Tibial artery (tissue), 4 donors: ENCODE results near the gene IGSF9.
A peak's percentile ranks its signal among the peaks of the same experiment; 100 is the strongest.
"Not testable (repeated sequence)": the region's sequence is repeated elsewhere in the genome, so short reads cannot be mapped to it uniquely, and the experiment has no call there.

ENCODE experiments used
- DNase-seq, 2 donors: peaks; one replicate each; pipeline ENCODE4 v3.0.0-alpha.2; 2019
- H3K27ac ChIP-seq, 2 donors: fragments of 200-600 bp; sonication (generic) in 1 of 2; 1 replicate in 1 of 2; 2 replicates in 1 of 2; pipeline ENCODE4 v1.5.1; 2018 to 2019; ENCODE audit warnings: mild to moderate bottlenecking in 1 of 2
- H3K27me3 ChIP-seq, 2 donors: fragments of 200-600 bp; sonication (generic) in 1 of 2; one replicate each; pipeline versions ENCODE4 v1.5.1 to v1.6.0; 2016 to 2019
- H3K36me3 ChIP-seq, 3 donors: fragments of 200-600 bp; sonication (generic) in 2 of 3; one replicate each; pipeline ENCODE4 v1.5.1; 2016 to 2019; ENCODE audit warnings: mild to moderate bottlenecking in 2 of 3
- H3K4me1 ChIP-seq, 4 donors: fragments of 200-600 bp; sonication (generic) in 2 of 4; 1 replicate in 3 of 4; 2 replicates in 1 of 4; pipeline ENCODE4 v1.5.1; 2016 to 2019
- H3K4me3 ChIP-seq, 2 donors: fragments of 200-600 bp; sonication (generic) in 1 of 2; 1 replicate in 1 of 2; 2 replicates in 1 of 2; pipeline ENCODE4 v1.5.1; 2018 to 2019; ENCODE audit warnings: mild to moderate bottlenecking in 2 of 2
- H3K9me3 ChIP-seq, 3 donors: fragments of 200-600 bp; sonication (generic) in 1 of 3; one replicate each; pipeline ENCODE4 v1.5.1; 2016 to 2019
- intact Hi-C: fragments of 100-400 bp; cut with DNase I; formaldehyde crosslinking; loops from one replicate; pipeline ENCODE4 v1.15.0; 2023; ENCODE audit warnings: low total_unique reads
- TF ChIP-seq, protein P1 (sequence below), 2 experiments: fragments of 200-600 bp in 1 of 2; fragments of 450-650 bp in 1 of 2; IDR thresholded peaks; one replicate each; pipeline ENCODE4 v1.5.1; 2017 to 2019; ENCODE audit warnings: antibody characterized with exemption in 2 of 2, mild to moderate bottlenecking in 1 of 2, moderate library complexity in 1 of 2

Gene IGSF9

DNA sequence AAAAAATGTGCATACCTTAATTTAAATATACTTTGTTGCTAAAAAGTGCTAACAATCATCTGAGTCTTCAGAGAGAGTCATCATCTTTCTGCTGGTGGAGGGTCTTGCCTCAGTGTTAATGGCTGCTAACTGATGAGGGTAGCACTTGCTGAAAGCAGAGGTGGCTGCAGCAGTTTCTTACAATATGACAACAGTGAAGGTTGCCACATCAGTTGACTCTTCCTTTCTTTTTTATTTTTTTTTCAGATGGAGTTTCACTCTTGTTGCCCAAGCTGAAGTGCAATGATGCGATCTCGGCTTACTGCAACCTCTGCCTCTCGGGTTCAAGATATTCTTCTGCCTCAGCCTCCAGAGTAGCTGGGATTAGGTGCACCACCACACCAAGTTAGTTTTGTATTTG lies 42.9 kb downstream of the IGSF9 start:
- no peak overlapping the region for H3K27ac ChIP-seq
- no peaks in the 10 kb centered on the region for H3K36me3 ChIP-seq
- H3K4me3 ChIP-seq: no peak overlapping the region
- H3K9me3 ChIP-seq: no peaks in the 10 kb centered on the region
- TF ChIP-seq, protein P1, sequence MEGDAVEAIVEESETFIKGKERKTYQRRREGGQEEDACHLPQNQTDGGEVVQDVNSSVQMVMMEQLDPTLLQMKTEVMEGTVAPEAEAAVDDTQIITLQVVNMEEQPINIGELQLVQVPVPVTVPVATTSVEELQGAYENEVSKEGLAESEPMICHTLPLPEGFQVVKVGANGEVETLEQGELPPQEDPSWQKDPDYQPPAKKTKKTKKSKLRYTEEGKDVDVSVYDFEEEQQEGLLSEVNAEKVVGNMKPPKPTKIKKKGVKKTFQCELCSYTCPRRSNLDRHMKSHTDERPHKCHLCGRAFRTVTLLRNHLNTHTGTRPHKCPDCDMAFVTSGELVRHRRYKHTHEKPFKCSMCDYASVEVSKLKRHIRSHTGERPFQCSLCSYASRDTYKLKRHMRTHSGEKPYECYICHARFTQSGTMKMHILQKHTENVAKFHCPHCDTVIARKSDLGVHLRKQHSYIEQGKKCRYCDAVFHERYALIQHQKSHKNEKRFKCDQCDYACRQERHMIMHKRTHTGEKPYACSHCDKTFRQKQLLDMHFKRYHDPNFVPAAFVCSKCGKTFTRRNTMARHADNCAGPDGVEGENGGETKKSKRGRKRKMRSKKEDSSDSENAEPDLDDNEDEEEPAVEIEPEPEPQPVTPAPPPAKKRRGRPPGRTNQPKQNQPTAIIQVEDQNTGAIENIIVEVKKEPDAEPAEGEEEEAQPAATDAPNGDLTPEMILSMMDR (IDR thresholded peaks at IDR 0.05): no peak
- peaks cover 0 to 22% (median 19%) of the 10 kb centered on the region in 4 donors for H3K4me1 ChIP-seq
- no peak for DNase-seq
- intact Hi-C loops: no loop called here
- no peaks in the 10 kb centered on the region for H3K27me3 ChIP-seq

DNA sequence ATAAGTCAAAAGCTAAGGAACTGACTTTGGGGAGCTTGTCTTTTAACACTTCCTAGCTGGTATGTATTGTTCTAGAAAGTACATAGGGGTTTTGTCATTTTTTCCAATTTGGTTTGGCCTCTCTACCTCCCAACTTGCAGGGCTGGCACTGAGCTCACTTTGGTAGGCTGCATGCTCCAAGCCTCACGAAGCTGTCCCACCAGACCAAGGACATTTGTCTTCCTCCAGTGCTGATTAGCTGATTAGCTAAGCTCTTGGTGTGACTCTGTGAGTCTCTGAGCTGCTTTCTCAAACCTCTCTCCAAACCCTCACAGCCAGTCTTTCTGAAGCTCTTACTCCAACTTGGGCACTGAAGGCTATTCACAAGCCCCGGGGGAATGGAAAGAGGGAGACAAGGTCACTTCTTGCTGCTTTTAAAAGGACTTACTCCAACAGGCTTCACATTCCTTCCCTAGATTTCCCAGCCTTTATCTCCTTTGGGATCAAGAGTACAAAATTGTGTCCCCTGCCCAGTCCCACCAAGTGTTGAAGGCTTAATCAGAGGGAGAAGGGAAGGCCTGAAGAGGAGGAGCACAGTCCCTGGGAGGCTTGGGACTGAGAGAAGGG lies 44.6 kb downstream of the IGSF9 start:
- no peaks in the 10 kb centered on the region for H3K9me3 ChIP-seq
- TF ChIP-seq, protein P1 (IDR thresholded peaks at IDR 0.05): no peak
- no peak for DNase-seq
- intact Hi-C loops: no loop called here
- peaks cover 0 to 22% (median 19%) of the 10 kb centered on the region in 4 donors for H3K4me1 ChIP-seq
- H3K27me3 ChIP-seq: no peaks in the 10 kb centered on the region
- peak overlapping the region; percentile 67 to 71 for H3K27ac ChIP-seq
- H3K36me3 ChIP-seq: no peaks in the 10 kb centered on the region
- H3K4me3 ChIP-seq: no peak overlapping the region

DNA sequence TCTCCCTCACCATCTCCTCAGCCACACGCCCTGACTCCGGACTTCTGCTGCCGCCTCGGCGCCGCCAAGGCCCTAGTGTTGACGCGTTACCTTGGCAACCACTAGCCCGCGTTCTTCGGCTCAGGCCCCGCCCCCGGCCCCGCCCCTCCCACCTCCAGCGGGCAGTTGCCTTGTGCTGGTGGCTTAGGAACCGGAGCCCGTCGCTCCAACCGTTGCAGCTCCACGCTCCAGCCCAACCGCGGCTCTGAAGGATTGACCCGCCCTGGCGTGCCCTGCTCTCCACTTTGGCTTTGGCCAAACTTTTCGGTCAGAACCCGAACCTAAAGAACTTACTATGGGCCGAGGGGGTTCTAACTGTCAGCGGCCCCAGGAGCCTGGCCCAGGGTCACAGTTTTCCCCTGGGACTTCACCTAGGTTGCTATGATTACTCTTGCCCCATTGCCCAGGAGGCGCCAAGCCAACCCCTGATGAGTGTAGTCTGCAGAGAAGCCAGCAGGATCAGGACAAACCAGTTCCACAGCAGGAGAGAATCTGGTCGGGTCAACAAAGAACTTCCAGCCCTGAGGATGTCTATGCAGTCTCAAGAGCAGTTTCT lies 45.2 kb downstream of the IGSF9 start, which contains the start of gene CFAP45:
Gene CFAP45 (minus strand): TSS at position 80 of the 595 bp plus-strand sequence. CDS start 67 bp downstream, at position 13.
- no peaks in the 10 kb centered on the region for H3K36me3 ChIP-seq
- H3K27me3 ChIP-seq: no peaks in the 10 kb centered on the region
- H3K4me1 ChIP-seq: peaks cover 0 to 22% (median 19%) of the 10 kb centered on the region in 4 donors
- DNase-seq: peak; percentile 82 to 95
- intact Hi-C loops: no loop called here
- TF ChIP-seq, protein P1 (IDR thresholded peaks at IDR 0.05): no peak
- H3K27ac ChIP-seq: peak within 1 kb of the TSS; percentile 67 to 71
- peak within 1 kb of the TSS in 1 of 2 donors; percentile 27 for H3K4me3 ChIP-seq
- no peaks in the 10 kb centered on the region for H3K9me3 ChIP-seq

DNA sequence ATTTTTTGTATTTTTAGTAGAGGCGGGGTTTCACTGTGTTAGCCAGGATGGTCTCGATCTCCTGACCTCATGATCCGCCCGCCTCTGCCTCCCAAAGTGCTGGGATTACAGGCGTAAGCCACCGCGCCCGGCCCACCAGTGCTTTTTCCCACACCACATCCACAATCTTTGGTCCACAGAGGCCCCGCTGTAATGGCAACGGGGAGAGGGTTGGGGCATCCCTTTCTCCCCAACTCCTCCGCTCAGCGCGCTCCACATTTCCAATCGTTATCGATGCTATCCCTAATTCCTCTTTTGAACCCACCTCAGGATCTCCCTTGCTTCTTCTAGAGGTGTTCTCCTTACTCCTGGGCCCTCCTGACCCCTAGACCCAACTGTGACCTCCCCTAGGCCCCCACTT lies 45.8 kb downstream of the IGSF9 start:
- H3K36me3 ChIP-seq, DNase-seq, H3K27me3 ChIP-seq, H3K4me3 ChIP-seq, intact Hi-C loops, H3K9me3 ChIP-seq: not testable (repeated sequence)
- Histone ChIP-seq H3K27ac (peak overlapping the region; percentile 67 to 71), H3K4me1 (peaks cover 0 to 22% (median 19%) of the 10 kb centered on the region in 4 donors)

DNA sequence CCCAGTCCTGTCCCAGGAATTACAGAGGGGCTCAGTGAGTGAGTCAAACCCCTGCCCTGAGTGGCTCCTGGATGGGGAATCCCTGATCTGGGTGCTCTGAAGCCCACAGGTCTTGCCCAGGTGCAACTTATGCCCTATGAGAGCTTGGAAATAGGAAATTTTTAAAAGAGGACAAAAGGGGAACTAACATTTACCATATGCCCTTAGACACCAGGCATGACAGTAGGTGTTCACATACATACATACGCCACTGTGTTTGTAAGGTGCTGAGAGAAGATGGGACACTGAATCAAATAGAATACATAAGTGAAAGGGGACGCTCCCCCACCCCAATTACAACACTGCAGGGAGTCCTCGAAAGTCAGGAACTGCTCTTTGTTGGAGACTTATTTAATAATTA lies 46.9 kb downstream of the IGSF9 start:
- Histone ChIP-seq H3K4me1 (peaks cover 0 to 22% (median 19%) of the 10 kb centered on the region in 4 donors), H3K27ac (peak overlapping the region in 1 of 2 donors; percentile 16), H3K27me3 (no peaks in the 10 kb centered on the region), H3K36me3 (no peaks in the 10 kb centered on the region), H3K4me3 (no peak overlapping the region), H3K9me3 (no peaks in the 10 kb centered on the region)
- intact Hi-C loops: no loop called here
- no peak for DNase-seq
- TF ChIP-seq, protein P1 (IDR thresholded peaks at IDR 0.05): no peak

DNA sequence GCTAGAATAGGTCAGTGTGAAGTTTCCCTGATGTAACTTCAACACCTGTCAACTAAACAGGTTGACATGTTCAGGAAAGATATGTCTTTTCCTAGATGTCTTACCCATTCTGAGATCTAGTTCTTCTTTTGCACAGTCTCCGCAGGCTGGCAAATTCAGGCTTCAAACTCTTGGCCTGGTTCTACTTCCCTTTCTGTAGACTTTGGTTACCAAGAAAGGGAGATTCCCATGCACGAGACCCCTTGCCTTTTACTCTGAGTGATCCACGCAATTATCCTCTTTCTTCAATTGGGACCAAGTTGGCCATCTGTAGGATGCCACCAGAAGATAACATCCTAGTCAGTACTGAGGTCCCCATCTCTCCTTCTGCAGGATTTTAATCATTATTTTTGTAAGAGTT lies 47.5 kb downstream of the IGSF9 start:
- TF ChIP-seq, protein P1 (IDR thresholded peaks at IDR 0.05): no peak
- Histone ChIP-seq H3K4me3 (no peak overlapping the region), H3K27ac (no peak overlapping the region), H3K27me3 (no peaks in the 10 kb centered on the region), H3K4me1 (peaks cover 0 to 22% (median 19%) of the 10 kb centered on the region in 4 donors), H3K36me3 (no peaks in the 10 kb centered on the region), H3K9me3 (no peaks in the 10 kb centered on the region)
- intact Hi-C loops: no loop called here
- DNase-seq: no peak
